Head of caudate nucleus (tissue), 42 donors: ENCODE data around the gene INHA.
A peak's percentile ranks its signal among the peaks of the same experiment; 100 is the strongest.

Source experiments
- DNase-seq, 42 donors: peaks; one replicate each; pipeline versions ENCODE4 v3.0.0 to v3.0.0-alpha.2; 2020 to 2021; ENCODE audit warnings: mixed read lengths in 7 of 42
- intact Hi-C: fragments of 100-400 bp; cut with DNase I; formaldehyde crosslinking; loops from one replicate; pipeline ENCODE4 v1.15.0; 2022

INHA gene

DNA sequence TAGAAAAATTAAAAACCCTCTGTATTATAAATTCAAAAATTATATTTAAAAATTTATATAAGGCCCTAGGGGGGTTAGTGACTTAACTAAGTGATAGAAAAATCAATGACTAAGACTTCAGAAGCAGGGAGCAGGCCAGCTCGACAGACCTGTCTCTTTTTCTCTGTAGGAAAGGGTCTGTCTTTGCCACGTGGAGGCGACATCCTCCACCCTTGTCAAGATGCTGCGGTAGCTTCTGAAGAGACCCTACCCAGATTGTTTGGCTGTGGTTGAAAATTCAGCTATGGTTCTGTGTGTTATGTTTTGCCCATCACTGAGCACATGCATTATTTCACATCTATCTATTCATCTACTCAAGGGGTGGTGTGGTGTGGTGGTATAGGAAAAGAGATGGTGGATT lies 47.1 kb downstream of the INHA start:
- no peak for DNase-seq
- intact Hi-C loops: no loop called here

- intact Hi-C loops: no loop called here
- DNase-seq: no peak
Observed at GRCh38 chr2:219620546-219620945, 48.4 kb downstream of the INHA start.

GRCh38 chr2:219621935-219622334 lies 49.8 kb downstream of the INHA start:
- intact Hi-C loops: no loop called here
- no peak for DNase-seq

- intact Hi-C loops: no loop called here
- no peak for DNase-seq
Observed at GRCh38 chr2:219622472-219622871, 50.4 kb downstream of the INHA start.

GRCh38 chr2:219624565-219624964 lies 52.5 kb downstream of the INHA start:
- peak in 1 of 42 donors; percentile 30 for DNase-seq
- intact Hi-C loops: no loop called here

GRCh38 chr2:219625179-219625578 lies 53.1 kb downstream of the INHA start:
- DNase-seq: no peak
- intact Hi-C loops: no loop called here
